ENCODE results near the gene MAF.

DNA sequence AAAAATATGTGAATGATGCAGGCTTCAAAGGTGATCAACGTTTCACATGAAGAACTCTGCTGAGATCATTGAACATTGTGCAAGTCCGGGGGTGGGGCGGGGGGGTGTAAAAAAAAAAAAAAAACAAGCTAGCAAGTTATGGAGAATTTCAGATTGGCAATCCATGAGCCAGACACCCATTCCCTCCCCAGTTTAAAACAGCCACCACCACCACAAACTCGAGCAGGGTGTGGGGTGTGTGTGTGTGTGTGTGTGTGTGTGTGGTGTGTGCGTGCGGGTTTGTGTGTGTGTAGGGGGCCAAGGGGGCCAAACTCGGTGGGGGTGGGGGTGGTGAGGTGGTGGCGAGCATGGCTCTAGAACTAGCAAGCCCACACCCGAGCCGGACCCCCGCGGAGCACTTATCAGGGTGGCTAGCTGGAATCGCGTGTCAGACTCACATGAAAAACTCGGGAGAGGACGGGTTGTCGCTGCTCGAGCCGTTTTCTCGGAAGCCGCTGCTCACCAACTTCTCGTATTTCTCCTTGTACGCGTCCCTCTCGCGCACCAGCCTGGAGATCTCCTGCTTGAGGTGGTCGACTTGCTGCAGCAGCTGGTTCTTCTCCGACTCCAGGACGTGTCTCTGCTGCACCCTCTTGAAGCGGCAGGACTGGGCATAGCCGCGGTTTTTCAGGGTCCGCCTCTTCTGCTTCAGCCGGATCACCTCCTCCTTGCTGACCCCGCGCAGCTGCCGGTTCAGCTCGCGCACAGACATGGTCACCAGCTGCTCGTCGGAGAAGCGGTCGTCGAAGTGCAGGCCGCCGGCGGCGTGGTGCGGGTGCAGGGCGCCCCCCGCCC is 2.0 kb downstream of the MAF start:
- TF ChIP-seq, protein P1, sequence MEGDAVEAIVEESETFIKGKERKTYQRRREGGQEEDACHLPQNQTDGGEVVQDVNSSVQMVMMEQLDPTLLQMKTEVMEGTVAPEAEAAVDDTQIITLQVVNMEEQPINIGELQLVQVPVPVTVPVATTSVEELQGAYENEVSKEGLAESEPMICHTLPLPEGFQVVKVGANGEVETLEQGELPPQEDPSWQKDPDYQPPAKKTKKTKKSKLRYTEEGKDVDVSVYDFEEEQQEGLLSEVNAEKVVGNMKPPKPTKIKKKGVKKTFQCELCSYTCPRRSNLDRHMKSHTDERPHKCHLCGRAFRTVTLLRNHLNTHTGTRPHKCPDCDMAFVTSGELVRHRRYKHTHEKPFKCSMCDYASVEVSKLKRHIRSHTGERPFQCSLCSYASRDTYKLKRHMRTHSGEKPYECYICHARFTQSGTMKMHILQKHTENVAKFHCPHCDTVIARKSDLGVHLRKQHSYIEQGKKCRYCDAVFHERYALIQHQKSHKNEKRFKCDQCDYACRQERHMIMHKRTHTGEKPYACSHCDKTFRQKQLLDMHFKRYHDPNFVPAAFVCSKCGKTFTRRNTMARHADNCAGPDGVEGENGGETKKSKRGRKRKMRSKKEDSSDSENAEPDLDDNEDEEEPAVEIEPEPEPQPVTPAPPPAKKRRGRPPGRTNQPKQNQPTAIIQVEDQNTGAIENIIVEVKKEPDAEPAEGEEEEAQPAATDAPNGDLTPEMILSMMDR (IDR thresholded peaks at IDR 0.05), result no peak
- no peak for TF ChIP-seq POLR2A (IDR thresholded peaks at IDR 0.05)
